Spleen (tissue), 7 donors: ENCODE measurements around the gene ZKSCAN3.

Experiments
- CTCF ChIP-seq, 11 experiments: fragments of 200-600 bp in 7 of 11; fragments of 450-650 bp in 4 of 11; sonication (generic) in 4 of 11; IDR thresholded peaks in 8 of 11; conservative IDR thresholded peaks in 3 of 11; 1 replicate in 7 of 11; 2 replicates in 4 of 11; pipeline versions ENCODE4 v1.4.0 to v1.8.0; 2016 to 2021; ENCODE audit warnings: antibody characterized with exemption in 11 of 11, inconsistent platforms in 4 of 11, mild to moderate bottlenecking in 1 of 11
- POLR2A ChIP-seq, 3 donors: fragments of 450-650 bp; IDR thresholded peaks; one replicate each; pipeline ENCODE4 v1.5.1; 2017; ENCODE audit warnings: antibody characterized with exemption in 3 of 3, mild to moderate bottlenecking in 1 of 3
- donor health status: DM: no; HTN: no; CAD: no; lungs with moderate emphysema.
- donor health status: DM: no; HTN: no; CAD: no.
- donor health status: DM: no; HTN: no; CAD: no.

DNA sequence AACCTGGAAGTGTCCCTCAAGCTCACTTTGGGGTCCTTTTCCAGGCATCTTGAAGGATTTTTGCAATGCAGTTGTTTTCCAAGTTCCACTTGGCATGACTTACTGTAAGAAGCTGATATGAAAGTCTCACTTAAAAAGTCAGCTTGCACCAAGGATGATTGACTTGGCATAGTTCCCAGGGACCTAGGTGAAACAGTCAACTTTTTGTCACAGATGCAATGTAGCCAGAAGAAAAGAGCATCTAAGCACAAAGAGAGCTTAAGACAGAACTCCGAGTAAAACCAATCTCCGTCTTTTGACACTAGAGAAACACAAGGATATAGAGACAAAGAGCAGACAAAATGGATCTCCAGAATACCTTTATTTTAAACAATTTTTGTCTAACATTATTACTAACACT is 52.5 kb downstream of the ZKSCAN3 start:
- TF ChIP-seq POLR2A (IDR thresholded peaks at IDR 0.05) (no peak), CTCF (IDR thresholded peaks at IDR 0.05 in 8 of 11, conservative IDR thresholded peaks at IDR 0.05 in 3 of 11) (no peak)
